Cortex of kidney (tissue), 1 donor: ENCODE measurements around the gene GRK6.

Experiments
- DNase-seq: peaks from one replicate; lab custom pipeline; 2025; lab: John Stamatoyannopoulos, UW

GRK6 gene

DNA sequence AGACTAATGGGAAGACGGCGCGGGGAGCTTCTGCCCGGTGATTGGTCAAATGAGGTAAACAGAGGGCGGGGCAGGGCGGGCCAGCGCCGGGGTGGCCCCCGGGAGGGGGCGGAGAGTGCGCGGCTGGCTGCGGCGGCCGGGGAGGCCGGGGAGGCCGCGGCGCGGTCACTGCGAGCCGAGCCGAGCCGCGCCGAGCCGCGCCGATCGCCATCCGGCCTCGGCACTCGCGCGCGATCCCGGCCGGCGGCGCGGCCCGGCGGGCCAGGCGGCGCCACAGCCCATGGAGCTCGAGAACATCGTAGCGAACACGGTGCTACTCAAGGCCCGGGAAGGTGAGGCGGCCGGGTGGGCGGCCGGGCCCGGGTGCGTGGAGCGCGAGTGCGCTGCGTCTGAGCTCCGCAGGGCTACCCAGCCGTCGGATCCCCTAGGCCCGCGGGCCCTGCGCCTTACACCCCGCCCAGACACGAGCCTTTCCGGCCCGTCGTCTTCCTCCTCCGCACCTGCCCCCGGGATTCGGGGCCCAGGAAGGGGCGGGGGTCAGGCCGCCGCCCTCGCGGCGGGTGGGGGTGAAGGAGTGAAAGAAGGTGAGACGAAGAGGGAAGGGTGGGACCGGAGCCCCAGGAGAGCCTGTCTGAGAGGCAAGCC, at the start of gene GRK6:
Gene GRK6, plus strand, starts transcription at position 111 of the 645 bp plus-strand sequence. Its CDS starts 170 bp downstream, at position 281.
- peak; percentile 92 for DNase-seq

DNA sequence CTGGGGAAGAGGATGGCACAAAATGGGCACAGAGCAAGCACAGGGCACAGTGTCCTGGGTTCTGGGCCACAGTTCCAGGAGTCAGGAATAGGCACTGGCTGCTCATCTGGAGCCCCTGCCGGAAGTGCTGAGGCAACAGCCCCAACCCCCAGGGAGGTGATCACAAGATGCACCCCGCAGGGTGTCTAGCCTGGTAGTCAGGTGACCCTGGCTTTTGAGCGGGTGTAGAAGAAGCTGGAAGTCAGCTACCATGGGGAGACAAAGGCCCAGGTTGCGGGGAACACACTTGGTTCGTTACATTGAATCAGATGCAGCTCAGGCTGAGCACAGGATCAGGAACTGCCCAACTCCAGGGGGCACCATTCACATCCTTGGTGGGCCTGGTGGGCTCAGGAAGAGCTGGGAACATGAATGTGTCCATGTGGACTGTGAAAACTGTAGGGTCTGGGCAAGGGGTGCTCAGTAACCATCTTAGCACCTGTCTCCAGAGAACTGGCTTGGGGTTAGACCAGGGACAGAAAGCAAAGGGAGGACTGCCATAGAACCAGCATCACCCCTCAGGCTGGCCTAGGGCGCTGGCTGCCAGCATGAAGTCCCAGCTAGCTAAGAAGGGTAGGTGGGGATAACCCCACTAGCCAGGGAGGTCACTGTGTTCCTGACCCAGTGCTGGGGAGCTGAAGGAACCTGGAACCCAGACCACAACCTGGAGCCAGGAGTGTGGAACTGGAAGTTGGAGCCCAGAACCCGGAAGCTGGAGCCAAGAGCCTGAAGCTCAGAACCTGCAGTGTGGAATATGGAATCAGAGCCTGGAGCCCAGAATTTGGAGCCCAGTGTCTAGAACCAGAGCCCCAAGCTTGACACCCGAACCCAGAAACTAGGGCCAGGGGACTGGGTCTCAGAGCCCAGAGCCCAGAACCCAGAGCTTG, 48.4 kb upstream of the GRK6 start:
- DNase-seq, result no peak

DNA sequence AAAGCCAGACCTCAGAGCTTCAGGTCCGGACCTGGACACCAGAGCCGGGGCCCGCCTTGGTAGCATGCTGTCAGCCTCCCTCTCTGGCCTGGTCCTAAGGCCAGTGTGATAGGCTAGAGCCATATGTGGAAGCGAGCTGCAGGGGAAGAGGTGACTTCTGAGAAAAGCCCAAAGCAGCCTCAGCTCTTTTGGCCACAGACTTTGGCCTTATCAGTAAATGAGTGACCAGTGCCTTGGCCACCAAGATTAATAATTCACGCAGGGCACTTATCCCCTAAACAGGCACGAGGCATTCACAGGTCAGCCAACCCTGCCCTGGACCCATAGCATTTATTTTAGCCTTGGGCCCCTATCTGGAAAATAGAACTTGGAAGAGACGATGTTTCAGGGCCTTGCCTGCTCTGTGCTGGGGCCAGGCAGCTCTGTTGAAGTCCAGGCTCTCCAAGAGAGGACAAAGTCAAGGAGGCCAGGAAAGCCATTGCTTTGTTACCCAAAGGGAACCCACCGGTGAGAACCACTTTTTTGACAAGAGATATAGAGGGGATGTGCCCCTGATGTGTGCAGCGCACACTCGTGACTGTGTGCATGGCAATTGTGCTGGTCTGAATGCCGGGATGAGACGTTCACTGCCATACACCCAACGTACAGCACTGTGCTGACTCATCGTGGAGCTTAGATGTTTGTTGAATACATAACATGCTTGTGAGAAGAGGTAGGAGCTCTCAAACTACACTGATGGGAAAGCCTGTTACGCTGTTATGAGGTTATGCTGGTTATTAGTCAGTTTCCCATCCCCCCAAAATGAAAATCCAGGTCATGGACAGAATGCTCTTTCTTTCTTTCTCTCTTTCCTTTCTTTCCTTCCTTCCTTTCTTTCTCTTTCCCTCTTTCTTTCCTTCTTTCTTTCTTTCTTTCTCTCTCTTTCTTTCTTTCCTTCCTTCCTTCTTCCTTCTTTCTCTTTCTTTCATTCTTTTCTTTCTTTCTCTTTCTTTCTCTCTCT, 47.3 kb upstream of the GRK6 start:
- no peak for DNase-seq

- no peak for DNase-seq
These were observed 45.7 kb upstream of the GRK6 start for GRCh38 chr5:177380805-177381126.

GRCh38 chr5:177382423-177383029, 44.0 kb upstream of the GRK6 start:
- DNase-seq, result no peak

DNA sequence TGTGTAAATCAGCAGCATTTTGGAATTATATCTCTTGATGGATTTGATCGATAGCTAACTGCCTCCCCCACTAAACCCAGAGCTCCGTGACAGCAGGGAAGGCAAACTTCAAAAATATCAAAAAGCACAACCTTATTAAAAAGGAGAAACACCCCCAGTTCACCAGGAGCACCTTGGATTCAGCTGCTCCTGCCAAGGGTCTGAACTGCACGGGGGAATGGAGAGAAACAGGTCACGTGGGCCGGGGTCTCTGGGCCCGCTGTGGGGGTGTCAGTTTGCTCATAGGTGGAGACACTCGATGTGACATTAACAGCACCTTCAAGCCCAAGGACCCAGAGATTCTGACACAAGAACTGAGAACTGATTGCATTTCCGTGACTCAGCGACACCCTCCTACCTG, 43.3 kb upstream of the GRK6 start:
- no peak for DNase-seq

GRCh38 chr5:177384134-177384533, 42.3 kb upstream of the GRK6 start, which contains the start of gene SLC34A1:
SLC34A1 (plus strand) TSS chr5:177384434; CDS start chr5:177385742, 1,308 bp downstream.
- no peak for DNase-seq

DNA sequence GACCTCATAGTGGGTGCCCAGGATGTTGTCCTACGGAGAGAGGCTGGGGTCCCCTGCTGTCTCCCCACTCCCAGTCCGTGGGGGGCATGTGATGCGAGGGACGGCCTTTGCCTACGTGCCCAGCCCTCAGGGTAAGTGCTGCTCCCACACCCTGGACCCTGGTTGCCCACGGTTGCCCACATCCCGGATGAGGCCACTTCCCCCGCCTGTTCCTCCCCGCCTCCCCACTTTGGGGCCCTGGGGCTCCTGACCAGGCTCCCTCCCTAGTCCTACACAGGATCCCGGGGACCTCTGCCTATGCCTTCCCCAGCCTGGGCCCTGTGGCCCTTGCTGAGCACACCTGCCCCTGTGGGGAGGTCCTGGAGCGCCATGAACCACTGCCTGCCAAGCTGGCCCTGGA, 40.8 kb upstream of the GRK6 start:
- no peak for DNase-seq

DNA sequence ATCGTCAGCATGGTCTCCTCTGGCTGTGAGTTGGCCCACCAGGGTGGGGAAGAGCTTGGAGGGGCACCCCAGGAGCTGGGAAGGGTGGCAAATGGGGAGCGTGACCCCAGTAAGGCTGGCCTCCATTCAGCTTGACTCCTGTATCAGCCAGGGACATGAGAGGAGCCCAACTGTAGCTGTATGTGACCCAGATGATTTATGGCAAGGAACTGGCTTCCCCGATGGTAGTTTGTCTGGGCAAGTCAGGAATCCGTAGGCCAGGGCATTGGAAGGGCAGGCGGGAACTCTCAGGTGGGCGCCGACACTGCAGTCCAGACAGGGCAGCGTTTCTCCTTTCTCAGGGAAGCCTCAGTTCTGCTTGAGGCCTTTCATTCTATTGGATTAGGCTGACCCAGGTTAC, 39.9 kb upstream of the GRK6 start:
- DNase-seq, result no peak

DNA sequence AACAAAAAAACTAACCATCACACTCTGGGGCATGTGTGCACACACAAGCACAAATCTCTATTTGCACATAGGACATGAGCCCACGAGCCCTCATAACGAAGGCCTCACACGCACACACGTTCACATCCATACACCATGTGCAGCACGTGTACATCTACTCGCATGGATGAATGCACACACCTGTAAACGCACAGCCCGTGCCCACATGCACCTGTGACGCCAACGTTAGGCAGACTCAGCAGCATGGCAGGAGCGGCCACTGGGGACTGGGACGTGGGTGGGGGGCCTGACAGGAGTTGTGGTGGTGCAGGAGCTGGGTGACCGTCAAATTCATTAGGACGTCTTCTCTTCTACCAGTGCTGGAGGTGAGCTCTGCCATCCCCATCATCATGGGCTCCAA, 39.1 kb upstream of the GRK6 start:
- no peak for DNase-seq

DNA sequence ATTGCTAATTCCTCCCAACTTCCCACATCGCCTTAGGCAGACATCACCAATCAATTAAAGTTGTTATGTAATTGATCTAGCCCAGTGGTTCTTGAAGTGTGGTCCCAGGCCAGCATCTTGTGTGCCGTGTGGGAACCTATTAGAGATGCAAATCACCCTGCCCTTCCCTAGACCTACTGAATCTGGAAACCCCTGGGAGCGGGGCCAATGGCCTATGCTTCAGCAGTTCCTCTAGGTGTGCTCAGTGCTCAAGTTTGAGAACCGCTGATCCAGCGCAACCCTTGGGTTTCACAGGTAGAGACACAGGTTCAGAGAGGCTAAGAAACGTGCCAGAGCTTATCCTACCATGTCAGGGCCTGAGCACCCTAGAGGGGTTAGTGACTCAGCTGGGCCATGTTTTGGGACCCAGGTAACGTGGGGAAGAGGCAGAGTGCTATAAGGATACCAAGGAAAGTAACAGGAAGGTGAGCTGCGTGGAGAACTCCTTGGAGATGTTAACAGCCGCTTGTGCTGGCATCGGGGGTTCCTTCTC, 37.9 kb upstream of the GRK6 start:
- DNase-seq, result no peak

DNA sequence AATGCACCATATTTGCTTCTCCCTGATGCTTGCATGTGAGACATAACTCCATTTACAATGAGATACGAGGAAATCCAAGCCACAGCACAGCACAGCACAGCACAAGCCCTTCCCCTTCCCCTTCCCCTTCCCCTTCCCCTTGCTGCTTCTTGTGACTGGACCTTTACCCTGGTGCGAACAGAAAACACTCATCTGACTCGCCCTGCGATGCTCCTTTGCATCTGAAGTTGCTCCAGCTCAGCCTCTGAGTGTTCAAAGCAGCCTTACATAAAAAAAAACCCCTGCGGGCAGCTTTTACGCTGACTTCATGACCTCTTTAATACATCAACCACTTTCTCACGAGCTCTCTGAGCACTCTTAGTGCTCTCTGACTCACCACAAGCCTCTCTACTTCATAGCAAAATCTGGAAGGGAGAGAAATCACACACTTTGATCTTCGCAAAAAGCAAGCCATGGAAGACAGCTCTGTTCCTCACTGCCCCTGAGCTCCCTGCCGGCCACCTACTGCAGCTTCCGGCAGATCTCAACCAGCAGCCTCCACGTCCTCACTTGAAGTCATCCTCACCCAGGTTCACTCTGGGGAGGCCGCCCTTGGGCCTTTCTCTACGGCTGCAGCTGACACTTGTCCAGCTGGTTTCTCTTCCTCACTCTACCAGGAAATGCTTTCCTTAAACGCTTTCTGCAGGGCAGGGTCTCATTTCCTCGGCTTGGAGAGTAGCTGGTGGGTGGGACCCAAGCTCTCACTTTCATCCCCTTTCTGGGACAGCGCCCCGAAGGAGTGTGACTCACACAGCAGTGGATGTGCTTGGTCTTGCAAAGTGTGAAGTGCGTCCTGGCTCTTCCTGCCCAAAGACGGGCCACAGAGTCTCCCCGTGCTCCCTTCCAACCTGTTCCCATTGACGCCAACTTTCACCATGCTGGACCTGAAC, 37.0 kb upstream of the GRK6 start:
- DNase-seq, result no peak

DNA sequence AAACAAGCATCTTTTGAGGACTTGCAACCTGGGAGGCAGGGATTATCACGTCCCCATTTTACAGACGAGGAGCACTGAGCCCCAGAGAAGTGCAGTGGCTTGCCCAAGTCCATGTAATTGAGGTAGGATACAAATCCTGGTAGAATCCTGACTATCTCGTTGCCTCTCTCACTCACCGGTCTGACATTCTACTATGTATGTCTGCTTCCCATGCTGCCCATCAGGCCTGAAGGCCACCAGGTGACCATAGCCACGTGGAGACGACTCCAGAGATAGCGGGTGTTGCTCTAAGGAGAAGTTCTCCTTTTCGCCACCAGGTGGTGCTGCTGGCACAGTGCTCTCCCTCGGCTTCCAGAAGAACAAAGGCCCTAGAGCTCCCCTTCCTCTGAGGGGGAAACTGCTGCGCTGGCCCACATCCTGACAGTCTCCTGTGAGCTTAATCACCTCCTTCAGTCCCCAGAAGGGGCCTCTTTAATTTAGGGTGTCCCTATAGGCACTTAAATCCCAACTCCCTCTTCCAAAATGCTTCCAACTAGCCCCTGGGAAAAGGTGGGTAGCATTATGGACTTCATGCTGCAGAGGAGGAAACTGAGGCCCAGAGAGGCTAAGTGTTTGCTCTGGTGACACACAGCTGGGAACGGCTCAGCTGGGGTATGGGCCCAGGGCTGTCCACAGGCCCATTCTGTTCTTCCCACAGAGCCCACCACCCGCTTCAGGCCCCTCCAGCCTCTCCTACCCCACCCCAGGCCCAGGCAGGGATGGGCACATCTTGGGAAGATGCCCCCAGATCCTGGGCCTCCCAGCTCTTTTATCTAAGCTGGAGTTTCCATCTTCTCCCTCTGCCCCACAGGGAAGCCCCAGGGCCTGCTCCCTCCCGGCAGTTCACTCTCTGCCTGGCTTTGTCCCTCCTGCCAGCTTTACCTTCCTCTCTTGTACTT, 35.8 kb upstream of the GRK6 start:
- no peak for DNase-seq

- DNase-seq, result no peak
These were observed 33.7 kb upstream of the GRK6 start for GRCh38 chr5:177392765-177393164.

GRCh38 chr5:177393206-177393765, 33.2 kb upstream of the GRK6 start:
- DNase-seq, result no peak

DNA sequence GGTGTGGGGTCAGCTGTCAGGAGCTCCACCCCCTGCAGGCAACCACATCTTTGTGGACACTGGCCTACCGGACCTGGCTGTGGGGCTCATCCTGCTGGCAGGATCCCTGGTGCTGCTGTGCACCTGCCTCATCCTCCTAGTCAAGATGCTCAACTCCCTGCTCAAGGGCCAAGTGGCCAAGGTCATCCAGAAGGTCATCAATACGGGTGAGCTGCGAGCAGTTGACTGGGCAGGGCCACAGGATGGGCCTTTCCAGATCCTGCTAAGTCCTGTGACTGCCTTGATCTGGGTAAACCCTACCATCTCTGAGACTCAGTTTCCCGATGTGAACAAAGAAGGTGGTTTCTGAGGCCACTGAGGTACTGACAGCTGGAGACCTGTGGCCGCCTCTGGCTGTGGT, 32.5 kb upstream of the GRK6 start:
- no peak for DNase-seq

DNA sequence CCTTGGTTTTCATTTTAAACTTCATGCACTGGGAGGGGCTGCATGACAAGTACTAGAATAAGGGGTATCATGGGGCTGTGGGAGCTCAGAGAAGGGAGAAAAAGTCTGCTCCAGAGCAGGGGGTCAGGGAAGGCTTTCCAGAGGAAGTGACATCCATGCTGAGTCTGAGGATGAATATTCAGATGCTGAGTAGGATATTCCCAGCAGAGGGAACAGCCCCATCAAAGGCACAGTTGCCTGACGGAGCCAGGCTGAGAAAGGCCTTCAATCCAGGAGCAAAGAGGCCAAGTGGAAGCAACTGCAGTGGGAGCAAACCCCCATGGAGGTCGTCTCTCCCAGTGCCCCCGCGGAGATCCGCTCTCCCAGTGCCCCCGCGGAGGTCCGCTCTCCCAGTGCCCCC, 30.4 kb upstream of the GRK6 start:
- no peak for DNase-seq

DNA sequence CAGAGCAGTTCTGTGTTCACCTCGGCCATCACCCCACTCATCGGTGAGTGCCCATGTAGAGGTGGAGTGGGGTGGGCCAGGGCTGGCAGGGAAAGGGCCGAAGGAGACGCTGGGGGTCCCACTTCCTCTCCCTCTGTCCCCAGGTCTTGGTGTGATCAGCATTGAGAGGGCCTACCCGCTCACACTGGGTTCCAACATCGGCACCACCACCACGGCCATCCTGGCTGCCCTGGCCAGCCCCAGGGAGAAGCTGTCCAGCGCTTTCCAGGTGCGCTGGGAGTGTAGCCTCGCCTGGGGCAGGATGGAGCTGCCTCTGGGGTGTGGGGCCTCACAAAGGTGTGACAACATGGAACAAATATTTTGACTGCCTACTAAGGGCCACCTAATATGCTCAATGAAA, 29.7 kb upstream of the GRK6 start:
- no peak for DNase-seq

GRCh38 chr5:177397875-177398390, 28.5 kb upstream of the GRK6 start:
- DNase-seq, result no peak
